CD1c-positive myeloid dendritic cell (primary cell): ENCODE results near the gene MSI2.

Experiments
- DNase-seq: peaks from one replicate; pipeline ENCODE4 v3.0.0-alpha.2; 2016; ENCODE audit errors: extremely low spot score

MSI2 gene

GRCh38 chr17:57518587-57519581 is 262.6 kb downstream of the MSI2 start:
- DNase-seq: no peak

- no peak for DNase-seq
Observed at GRCh38 chr17:57519800-57520199, 263.5 kb downstream of the MSI2 start.

DNA sequence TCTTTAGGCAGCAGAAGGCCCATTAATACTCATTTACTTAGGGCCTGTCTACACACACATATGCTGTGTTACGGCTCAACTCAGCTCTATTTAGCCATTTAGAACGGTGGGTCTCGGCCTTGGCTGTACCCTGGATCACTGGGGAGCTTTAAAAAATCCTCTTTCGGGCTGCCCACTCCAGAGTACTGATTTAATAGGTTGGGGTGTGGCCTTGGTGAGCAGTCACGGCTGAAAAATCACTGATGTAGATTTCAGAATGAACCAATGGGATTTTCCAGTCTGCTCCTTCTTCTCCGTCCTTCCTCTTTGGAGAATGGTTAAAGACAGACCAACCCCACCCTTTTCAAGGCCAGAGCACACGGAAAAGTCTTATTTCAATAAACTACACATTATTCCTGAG is 265.3 kb downstream of the MSI2 start:
- DNase-seq: no peak

- no peak for DNase-seq
Observed at GRCh38 chr17:57522042-57523005, 266.0 kb downstream of the MSI2 start.

DNA sequence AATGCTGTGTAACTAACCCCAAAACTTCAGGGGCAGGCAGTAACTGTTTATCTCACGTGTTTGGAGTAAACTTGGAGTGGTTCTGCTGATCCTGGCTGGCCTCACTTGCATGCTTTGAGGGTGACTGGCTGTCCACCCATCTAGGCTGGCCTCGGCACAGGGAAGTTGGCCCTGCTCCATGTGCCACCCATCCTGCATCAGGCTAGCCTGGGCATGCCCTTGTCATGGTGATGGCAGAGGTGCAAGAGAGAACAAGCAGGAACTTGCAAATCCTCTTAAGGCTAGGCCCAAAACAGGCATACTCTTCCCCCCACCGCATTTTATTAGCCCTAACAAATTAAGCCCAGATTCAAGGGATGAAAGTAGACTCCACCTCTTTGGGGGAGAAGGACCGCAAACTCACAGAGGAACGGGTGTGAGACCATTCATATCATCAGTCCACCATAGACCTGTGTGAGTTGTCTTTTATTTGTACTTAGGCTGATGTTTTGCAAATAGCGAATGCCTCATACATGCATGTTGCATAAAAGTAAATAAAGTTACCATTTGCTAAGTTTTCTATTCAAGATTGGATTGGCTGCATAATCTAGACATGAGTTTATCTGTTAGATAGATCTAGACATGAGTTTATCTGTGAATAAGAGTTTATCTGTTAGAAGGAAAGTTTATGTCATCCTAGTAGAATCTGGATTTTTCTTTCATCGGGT is 267.8 kb downstream of the MSI2 start:
- DNase-seq: no peak

DNA sequence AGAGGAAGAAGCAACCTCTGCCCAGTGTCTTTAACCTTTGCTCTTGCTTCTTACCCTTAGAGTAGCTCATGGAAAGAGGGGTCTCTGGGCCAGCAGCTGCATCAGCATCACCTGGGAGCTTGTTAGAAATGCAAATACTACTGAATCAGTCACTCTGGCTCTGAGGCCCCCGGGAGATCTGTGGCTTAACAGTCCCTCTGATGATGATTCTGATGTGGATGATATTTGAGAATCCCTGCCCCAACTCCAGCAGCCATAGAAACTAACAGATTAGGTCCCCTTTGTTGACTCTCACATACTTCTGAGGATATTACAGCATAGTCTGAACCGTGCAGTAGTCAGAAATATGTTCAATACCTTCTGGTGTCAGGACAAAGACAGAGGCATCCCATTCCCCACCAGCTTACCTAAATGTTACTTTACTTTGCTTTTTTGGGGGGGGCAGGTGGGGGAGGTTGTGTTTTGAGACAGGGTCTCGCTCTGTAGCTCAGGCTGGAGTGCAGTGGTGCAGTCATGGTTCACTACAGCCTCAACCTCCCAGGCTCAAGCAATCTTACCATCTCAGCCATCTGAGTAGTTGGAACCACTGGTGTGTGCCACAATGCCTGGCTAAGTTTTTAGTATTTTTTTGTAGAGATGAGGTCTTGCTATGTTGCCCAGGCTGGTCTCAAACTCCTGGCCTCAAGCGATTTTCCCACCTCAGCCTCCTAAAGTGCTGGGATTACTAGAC is 268.7 kb downstream of the MSI2 start:
- DNase-seq: no peak

- no peak for DNase-seq
Observed at GRCh38 chr17:57527221-57528057, 271.1 kb downstream of the MSI2 start.

- DNase-seq: no peak
Observed at GRCh38 chr17:57528058-57528451, 271.7 kb downstream of the MSI2 start.

GRCh38 chr17:57530026-57530425 is 273.7 kb downstream of the MSI2 start:
- no peak for DNase-seq

DNA sequence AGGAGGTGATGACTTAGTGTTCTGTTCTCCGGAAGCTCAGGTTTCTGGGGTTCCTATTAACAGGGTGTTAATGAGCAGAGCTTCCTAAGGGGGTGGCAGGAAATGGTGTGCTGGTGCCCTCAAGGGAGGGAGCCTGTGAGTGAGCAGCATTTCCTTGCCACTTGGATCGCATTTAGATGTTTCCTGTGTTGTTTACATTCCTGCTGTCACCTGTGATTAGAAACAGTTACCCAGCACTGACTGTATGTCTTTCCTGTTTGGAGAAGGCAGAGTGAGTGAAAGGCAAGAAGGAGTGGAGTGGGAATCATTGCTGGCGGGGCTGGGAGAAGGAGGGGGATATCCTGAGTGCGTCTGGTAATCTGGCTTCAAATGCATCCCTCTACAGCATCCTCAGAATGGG is 274.2 kb downstream of the MSI2 start:
- DNase-seq: no peak

DNA sequence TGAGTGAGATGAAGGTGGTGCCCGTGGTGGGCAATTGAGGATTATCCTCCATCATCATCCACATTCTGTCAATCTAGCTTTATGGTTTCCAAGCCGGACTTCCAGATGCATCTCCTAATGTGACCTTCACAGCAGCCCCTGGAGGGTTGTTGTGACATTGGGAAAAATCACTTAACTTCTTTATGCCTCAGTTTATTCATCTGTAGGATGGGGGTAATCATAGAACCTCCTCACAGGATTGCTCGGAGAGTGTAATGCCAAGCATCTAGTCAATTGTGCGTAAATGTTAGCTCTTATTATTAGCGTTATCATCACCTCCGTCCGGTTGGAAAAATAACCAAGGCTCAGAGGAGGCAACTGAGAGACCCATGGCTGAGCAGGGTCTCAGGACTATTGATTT is 274.8 kb downstream of the MSI2 start:
- DNase-seq: no peak

DNA sequence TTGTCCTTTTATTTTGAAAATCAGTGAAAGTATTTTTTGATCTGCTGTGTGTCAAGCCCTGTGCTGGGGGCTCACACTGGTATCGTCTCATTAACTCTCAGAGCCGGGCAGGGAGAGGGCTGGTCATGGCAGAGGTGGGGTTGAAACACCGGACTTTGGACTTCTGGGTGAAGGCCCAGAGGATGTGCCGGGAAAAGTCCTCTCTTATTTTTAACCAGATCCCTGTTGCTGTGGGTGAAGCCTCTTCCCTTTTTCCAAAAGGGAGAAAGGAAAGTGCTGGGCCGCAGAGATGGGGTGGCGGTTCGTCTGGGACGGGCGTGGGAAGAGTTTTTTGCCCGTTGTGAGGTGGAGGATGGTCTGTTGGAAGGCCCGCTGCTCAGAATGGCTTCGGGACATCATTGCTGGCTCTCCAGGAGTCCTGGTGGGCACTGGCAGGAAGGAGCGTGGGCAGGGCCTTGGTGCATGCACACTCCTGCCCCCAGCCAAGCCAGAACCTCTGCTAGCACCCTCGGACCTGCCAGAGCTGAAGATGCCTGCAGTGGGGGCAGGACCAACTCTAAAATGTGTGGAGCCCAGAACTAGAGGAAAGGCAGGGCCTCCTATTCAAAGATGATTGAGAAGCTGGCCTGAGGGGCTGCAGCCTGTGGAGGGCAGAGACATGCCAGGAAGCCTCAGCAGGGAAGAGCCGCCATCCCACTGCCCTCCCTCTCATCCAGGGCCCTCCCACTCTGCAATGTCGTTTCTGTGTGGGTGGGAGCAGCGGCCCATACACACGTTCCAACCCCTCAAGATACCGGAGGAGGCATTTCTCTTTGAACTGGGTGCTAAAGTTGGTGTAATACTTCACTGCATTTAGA is 275.6 kb downstream of the MSI2 start:
- DNase-seq: no peak

- DNase-seq: no peak
Observed at GRCh38 chr17:57532556-57532955, 276.2 kb downstream of the MSI2 start.

- DNase-seq: no peak
Observed at GRCh38 chr17:57532966-57533365, 276.6 kb downstream of the MSI2 start.

- DNase-seq: no peak
Observed at GRCh38 chr17:57533684-57534305, 277.5 kb downstream of the MSI2 start.

DNA sequence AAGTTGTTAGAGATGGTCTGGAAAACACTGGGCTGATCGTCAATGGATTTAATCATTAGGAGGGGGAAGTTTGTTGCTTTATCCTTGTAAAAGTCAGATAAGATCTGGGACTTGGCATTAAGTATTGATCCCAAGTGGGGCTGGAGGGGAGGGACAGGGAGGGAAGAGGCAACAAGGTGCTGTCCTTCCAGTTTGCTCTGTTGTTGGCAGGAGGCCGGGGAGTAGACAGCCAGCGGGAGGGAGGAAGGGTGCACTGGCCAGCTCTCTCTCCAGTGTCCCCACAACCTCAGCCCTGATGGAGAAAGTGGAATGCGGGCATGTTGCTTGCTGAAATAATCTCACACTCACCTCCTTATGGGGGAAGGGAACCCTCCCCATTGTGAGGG is 278.5 kb downstream of the MSI2 start:
- DNase-seq: no peak

- no peak for DNase-seq
Observed at GRCh38 chr17:57535249-57535966, 279.1 kb downstream of the MSI2 start.

GRCh38 chr17:57536289-57536688 is 280.0 kb downstream of the MSI2 start:
- no peak for DNase-seq
